Stimulated activated naive CD8-positive, alpha-beta T cell treated with anti-CD3 and anti-CD28 coated beads, Interleukin-15, Interleukin-2, amounts not matched to agents 100 ng/mL and 50 ng/mL, for 24 hours (primary cell): Measurements from ENCODE around the gene SORCS2.

Experiments
- H3K27ac Mint-ChIP-seq: one replicate; pipeline ENCODE4 v1.8.0; 2021; ENCODE audit warnings: mild to moderate bottlenecking, mixed read lengths
- H3K27me3 Mint-ChIP-seq: one replicate; pipeline ENCODE4 v1.8.0; 2021; ENCODE audit warnings: mixed read lengths
- H3K36me3 Mint-ChIP-seq: one replicate; pipeline ENCODE4 v1.8.0; 2021; ENCODE audit warnings: low read depth, mixed read lengths
- H3K4me1 Mint-ChIP-seq: one replicate; pipeline ENCODE4 v1.8.0; 2021; ENCODE audit warnings: low read depth, mixed read lengths
- H3K4me3 Mint-ChIP-seq: one replicate; pipeline ENCODE4 v1.8.0; 2021; ENCODE audit warnings: mild to moderate bottlenecking, mixed read lengths
- H3K9me3 Mint-ChIP-seq: one replicate; pipeline ENCODE4 v1.8.0; 2021; ENCODE audit warnings: mixed read lengths

The SORCS2 gene

DNA sequence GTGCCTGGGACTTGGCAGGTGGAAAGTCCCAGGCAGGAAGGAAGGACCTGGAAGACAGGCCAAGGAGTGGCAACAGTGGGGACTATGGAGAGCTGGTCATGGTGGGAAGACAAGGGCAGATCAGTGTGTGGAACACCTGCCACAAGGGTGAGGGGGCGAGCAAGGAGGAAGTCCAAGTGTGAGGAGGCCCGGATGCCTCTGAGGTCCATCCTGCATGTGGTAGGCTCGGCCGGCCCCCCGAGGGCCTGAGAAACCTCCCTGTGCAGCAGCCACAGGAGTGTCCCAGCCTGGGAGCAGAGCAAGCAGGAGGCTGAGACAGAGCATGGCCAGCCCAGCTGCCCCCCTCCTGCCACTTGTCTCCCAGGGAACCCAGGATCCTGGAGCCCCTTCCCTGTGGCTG lies 282.9 kb downstream of the SORCS2 start:
- H3K9me3 Mint-ChIP-seq, result no peaks in the 10 kb centered on the region
- H3K4me1 Mint-ChIP-seq, result no peaks in the 10 kb centered on the region
- no peaks in the 10 kb centered on the region for H3K36me3 Mint-ChIP-seq
- no peak overlapping the region for H3K27ac Mint-ChIP-seq
- peaks cover 19% of the 10 kb centered on the region for H3K27me3 Mint-ChIP-seq
- H3K4me3 Mint-ChIP-seq, result no peak overlapping the region

DNA sequence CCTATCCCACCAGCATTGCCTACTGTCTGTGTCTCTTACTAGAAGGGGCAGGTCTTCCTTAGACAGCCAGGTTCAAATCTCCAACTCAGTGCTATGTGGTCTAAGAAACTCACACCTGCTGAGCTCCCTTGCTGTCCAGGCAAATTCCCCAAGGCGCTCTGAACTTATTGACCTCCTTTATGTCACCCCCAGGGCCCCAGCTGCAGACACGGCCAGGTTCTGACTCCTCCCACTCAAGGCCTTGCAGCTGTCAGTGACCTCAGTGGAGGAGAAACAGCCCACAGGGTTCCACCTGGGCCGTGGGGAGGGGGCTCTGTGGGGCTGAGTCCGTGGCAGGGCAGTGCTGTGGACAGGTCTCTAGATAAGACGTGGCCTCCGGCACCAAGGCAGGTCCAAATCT lies 284.5 kb downstream of the SORCS2 start:
- Mint-ChIP-seq H3K27ac (no peak overlapping the region), H3K4me1 (no peaks in the 10 kb centered on the region), H3K36me3 (no peaks in the 10 kb centered on the region), H3K9me3 (no peaks in the 10 kb centered on the region), H3K4me3 (no peak overlapping the region), H3K27me3 (peaks cover 13% of the 10 kb centered on the region)

DNA sequence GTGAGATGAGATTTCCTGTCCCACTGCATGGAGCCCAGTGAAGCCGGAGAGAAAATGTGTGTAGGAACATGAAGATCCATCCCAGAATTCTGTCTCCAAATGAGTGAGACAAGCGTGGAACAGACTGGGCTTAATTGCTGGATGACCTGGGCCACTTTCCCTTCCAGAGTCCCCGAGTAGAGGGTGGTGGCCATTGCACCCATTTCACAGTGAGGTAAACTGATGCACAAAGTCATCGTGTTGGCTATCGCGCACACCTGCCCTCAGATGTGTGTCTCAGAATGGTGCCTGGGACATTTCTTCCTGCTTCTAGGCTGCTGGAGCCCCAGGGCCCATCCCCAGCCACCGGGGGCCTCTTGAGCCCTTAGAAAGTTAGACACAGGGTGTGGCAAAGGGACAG lies 285.4 kb downstream of the SORCS2 start:
- no peaks in the 10 kb centered on the region for H3K36me3 Mint-ChIP-seq
- H3K4me3 Mint-ChIP-seq, result no peak overlapping the region
- no peak overlapping the region for H3K27ac Mint-ChIP-seq
- H3K27me3 Mint-ChIP-seq, result peaks cover 7% of the 10 kb centered on the region
- H3K9me3 Mint-ChIP-seq, result no peaks in the 10 kb centered on the region
- no peaks in the 10 kb centered on the region for H3K4me1 Mint-ChIP-seq

DNA sequence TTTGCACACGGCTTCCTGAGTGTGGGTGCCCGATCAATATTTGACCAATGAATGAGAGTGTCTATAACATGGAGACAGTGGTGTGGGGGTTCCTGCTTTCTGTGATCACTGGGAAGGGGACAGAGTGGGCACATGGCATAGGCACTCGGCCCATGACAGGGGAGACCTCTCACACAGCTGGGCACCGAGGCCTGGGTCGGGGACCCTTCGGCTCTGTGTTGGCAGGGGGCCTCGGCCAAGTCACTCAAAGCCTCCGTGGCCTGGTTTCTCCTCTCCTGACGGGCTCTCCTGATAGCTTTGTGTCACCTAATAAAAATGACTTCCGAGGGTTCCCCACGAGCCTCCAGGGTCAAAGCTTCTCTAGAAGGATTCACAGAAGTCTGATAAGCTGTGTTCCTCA lies 286.3 kb downstream of the SORCS2 start:
- H3K27me3 Mint-ChIP-seq, result no peaks in the 10 kb centered on the region
- no peak overlapping the region for H3K27ac Mint-ChIP-seq
- no peaks in the 10 kb centered on the region for H3K9me3 Mint-ChIP-seq
- no peaks in the 10 kb centered on the region for H3K4me1 Mint-ChIP-seq
- H3K36me3 Mint-ChIP-seq, result no peaks in the 10 kb centered on the region
- H3K4me3 Mint-ChIP-seq, result no peak overlapping the region

DNA sequence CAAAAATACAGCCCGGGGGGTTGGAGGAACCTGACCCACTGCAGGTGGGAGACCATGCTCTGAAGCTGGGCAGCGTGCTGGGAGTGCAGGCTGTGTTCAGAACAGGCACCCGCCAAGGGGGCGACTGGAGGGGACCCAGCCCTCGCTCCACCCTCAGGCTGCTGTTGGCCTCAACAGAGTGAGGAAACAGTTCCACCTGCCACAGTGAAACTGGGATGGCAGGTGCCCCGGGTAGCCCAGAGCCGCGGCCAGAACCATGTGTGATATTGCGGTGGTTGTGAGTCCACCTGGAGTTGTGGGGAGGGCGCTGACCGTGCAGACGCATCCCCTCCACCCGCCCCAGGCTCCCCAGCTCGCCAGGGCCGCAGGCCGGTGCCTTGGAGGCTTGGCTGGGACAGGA lies 288.1 kb downstream of the SORCS2 start:
- no peaks in the 10 kb centered on the region for H3K4me1 Mint-ChIP-seq
- H3K27me3 Mint-ChIP-seq, result no peaks in the 10 kb centered on the region
- H3K4me3 Mint-ChIP-seq, result no peak overlapping the region
- H3K27ac Mint-ChIP-seq, result no peak overlapping the region
- no peaks in the 10 kb centered on the region for H3K36me3 Mint-ChIP-seq
- H3K9me3 Mint-ChIP-seq, result no peaks in the 10 kb centered on the region

DNA sequence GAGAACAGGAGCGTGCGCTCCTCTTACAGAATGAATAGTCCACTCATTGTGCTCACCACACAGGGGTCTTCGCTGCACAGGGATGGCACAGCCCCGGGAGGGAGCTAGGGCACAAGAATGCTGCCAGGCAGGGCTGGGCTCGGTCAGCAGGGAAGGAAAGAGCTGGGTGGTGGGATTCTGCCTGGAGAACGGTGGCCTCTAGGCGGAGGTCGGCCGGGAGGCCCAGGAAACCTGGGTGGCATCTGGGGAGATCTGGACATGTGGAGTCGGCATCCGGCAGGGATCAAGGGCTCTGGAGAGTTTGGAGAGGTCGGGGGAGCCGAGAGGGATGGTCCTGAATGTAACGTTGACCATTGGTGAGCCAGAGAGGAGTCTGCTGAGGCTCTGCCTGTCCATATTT lies 288.9 kb downstream of the SORCS2 start:
- Mint-ChIP-seq H3K9me3 (no peaks in the 10 kb centered on the region), H3K27me3 (no peaks in the 10 kb centered on the region), H3K4me3 (no peak overlapping the region), H3K27ac (no peak overlapping the region), H3K4me1 (no peaks in the 10 kb centered on the region), H3K36me3 (no peaks in the 10 kb centered on the region)

DNA sequence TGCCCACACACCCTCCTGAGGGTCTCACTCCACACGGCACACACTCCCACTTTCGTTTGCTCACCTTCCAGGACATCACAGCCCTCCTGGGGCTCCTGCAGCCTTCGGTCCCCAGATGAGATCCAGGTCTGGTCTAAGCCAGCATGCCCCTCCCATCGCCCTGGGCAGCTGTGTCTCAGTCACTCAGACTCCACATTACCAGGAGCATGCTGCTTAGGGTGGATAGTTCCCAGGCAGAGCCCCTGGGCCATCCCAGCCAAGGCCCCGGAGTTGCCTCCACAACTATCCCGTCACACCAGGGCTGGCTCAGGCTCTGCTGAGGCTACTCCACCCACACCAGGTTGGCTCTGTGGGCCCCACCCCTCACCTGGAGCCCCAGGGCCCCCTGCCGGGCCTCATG lies 292.8 kb downstream of the SORCS2 start:
- no peaks in the 10 kb centered on the region for H3K4me1 Mint-ChIP-seq
- H3K27me3 Mint-ChIP-seq, result peaks cover 5% of the 10 kb centered on the region
- no peak overlapping the region for H3K27ac Mint-ChIP-seq
- H3K4me3 Mint-ChIP-seq, result no peak overlapping the region
- no peaks in the 10 kb centered on the region for H3K36me3 Mint-ChIP-seq
- H3K9me3 Mint-ChIP-seq, result no peaks in the 10 kb centered on the region

DNA sequence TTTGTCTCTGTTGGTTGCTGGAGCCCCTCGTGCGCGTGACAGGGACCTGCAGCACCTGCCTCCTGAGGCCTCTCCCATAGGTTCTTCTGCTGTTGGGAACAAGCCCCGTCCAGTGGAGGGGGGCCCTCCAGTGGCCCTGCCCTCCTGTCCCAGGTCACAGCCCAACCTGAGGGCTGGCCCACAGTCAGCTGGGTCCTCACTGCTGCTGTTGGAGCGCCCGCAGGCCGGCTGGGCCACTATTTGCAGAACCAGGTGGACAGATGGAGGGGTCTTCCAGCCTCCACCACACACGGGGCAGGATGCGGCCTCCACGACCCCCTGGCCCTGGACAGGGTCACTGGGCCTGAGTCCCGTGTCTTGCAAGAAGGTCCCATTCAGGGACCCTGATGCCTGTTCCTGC lies 293.8 kb downstream of the SORCS2 start:
- Mint-ChIP-seq H3K27ac (no peak overlapping the region), H3K27me3 (peaks cover 9% of the 10 kb centered on the region), H3K4me3 (no peak overlapping the region), H3K9me3 (no peaks in the 10 kb centered on the region), H3K36me3 (no peaks in the 10 kb centered on the region), H3K4me1 (no peaks in the 10 kb centered on the region)

DNA sequence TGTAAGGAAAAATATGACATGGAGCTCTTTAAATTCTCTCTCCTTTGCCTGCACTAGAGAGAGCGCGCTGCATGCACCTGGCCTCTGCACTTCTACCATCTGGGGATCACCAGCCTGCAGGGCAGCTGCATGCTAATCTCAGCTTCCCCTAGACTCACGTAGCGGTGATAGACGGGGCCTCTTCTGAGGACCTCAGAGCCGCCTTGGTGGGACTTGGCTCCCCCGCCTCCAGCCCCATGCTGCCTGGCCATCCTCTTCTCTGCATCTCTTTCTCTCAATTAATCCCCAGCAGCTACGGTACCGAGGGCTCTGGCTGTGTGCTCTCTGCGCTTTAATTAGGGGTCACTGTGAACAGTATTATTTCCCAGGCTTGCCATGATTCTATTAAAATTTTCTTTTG lies 295.2 kb downstream of the SORCS2 start:
- no peak overlapping the region for H3K4me3 Mint-ChIP-seq
- no peaks in the 10 kb centered on the region for H3K4me1 Mint-ChIP-seq
- no peak overlapping the region for H3K27ac Mint-ChIP-seq
- no peaks in the 10 kb centered on the region for H3K9me3 Mint-ChIP-seq
- H3K27me3 Mint-ChIP-seq, result peaks cover 10% of the 10 kb centered on the region
- no peaks in the 10 kb centered on the region for H3K36me3 Mint-ChIP-seq

DNA sequence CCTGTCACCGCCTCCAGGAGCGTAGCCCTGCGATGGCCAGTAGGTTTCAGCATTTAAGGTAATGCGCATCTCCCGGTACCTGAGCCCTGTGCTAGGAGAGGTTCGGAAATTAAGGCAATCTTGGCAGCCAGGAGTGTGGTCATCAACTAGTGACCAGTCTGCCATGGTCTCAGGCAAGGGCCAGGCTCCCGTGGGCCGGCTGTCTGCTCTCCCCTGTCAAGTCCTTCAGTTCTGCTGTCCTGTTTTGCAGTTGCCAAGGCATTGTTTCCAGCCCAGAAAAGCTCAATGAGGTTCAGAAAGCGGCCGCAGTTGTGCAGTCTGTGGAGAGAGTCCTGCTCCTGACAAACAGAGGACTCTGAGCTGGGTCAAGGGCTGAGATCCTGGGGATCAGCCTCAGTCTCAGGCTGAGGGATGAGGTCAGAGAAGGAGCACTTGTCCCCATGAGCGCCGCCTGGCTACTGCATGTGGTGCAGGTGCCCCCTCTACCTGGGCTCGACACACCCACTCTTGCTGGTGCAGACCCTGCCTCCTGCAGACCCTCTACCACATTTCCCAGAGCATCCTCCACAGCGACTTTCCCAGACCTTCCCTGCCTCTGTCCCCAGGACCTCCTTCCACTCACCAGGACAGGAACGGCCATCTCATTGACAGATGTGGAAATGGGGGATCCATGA lies 295.8 kb downstream of the SORCS2 start:
- H3K4me1 Mint-ChIP-seq, result no peaks in the 10 kb centered on the region
- no peaks in the 10 kb centered on the region for H3K9me3 Mint-ChIP-seq
- H3K4me3 Mint-ChIP-seq, result no peak overlapping the region
- H3K27ac Mint-ChIP-seq, result no peak overlapping the region
- peaks cover 10% of the 10 kb centered on the region for H3K27me3 Mint-ChIP-seq
- no peaks in the 10 kb centered on the region for H3K36me3 Mint-ChIP-seq

DNA sequence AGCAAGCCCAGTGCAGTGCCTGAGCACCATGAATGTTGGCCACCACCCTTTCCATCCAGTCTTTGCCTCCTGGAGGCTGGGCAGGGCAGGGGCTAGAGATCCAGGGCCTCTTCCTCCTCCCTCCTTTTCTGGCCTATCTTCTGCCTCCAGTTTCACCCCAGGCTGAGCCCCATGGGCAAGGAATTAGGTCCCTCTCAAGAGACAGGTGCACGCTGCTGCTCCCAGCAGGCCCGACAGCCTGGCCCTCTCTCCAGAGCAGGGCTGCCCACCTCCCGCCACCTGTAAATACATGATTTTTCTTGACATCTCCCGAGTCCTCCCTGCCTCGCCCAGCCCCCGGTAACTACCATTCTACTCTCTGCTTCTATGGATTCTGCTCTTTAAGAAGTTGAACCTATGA lies 299.6 kb downstream of the SORCS2 start:
- peaks cover 10% of the 10 kb centered on the region for H3K27me3 Mint-ChIP-seq
- no peaks in the 10 kb centered on the region for H3K4me1 Mint-ChIP-seq
- no peaks in the 10 kb centered on the region for H3K9me3 Mint-ChIP-seq

DNA sequence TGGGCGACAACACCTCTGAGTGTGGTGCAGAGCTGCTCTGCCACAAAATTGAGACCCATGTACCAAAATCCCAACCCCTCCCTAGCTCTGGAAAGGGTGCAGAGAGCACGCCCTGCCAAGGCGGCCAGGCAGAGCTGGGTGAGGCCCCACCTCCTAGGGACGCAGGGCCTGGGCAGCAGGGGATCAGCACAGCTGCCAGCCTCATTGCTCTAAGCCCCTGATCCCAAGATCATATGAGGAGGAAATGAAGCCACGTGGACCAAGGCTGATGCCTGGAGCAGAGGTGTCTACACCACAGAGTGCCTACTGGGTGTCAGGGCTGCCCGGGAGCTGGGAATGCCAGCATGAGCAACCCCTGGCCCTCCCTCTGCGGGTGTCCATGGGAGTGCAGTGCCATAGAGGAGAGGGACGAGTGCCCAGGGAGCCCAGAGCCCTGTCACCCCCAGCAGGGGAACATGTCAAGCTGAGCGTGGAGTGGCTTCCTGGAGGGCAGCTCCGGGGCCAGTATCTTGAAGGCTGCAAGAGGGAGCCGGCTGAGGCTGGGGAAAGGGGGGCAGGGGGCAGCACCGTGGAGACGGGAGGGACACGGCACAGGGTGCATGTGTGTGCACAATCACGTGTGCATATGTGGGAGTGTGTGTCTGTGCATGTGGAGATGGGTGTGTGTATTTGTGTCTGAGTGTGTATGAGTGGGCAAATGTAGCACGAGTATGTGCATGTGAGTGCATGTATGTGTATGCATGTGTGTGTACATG lies 306.3 kb downstream of the SORCS2 start:
- H3K4me3 Mint-ChIP-seq, result no peak overlapping the region
- no peaks in the 10 kb centered on the region for H3K27me3 Mint-ChIP-seq
- no peaks in the 10 kb centered on the region for H3K36me3 Mint-ChIP-seq
- H3K27ac Mint-ChIP-seq, result no peak overlapping the region
- H3K9me3 Mint-ChIP-seq, result no peaks in the 10 kb centered on the region
- H3K4me1 Mint-ChIP-seq, result no peaks in the 10 kb centered on the region

More for the DNA sequence above, 299.6 kb downstream of the SORCS2 start:
- Mint-ChIP-seq H3K4me3 (no peak overlapping the region), H3K27ac (no peak overlapping the region), H3K36me3 (no peaks in the 10 kb centered on the region)

DNA sequence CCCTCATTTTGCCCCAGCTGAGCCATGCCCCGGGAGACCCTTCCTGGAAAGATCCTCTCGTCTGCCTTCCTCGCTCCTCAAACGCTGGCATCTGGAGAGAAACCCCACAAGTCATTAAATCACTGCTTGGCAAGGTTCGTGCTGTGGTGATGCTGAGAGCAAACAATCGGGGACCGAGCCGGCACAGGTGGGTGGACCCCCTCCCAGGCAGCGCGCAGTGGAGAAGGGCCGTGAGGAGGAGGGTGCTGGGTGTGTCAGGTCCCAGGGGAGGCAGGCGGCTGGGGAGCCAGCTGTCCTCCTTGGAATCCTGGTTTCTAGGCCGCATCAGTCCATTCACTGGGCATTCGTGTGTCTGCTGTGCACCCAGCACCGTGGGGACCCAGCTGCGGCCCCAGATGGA lies 307.3 kb downstream of the SORCS2 start:
- Mint-ChIP-seq H3K27me3 (no peaks in the 10 kb centered on the region), H3K4me3 (no peak overlapping the region), H3K36me3 (no peaks in the 10 kb centered on the region), H3K4me1 (no peaks in the 10 kb centered on the region), H3K9me3 (no peaks in the 10 kb centered on the region), H3K27ac (no peak overlapping the region)

DNA sequence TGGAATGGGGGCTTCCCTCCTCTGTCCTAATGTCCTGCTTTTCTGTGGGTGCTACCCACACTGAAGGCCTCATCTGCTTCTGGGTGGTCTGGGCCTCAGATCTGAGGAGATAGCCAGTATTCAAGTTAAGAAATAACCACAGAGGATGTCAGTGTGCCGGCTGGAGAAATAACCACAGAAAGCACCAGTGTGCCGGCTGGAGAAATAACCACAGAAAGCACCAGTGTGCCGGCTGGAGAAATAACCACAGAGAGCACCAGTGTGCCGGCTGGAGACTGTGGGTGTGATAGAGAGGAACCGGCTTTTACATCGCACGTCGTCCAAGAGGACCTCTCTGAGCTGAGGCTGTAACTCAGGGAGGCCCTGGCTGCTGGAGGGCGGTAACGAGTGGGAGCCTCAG lies 308.1 kb downstream of the SORCS2 start:
- H3K27me3 Mint-ChIP-seq, result no peaks in the 10 kb centered on the region
- H3K27ac Mint-ChIP-seq, result no peak overlapping the region
- H3K36me3 Mint-ChIP-seq, result no peaks in the 10 kb centered on the region
- no peaks in the 10 kb centered on the region for H3K4me1 Mint-ChIP-seq
- no peak overlapping the region for H3K4me3 Mint-ChIP-seq
- no peaks in the 10 kb centered on the region for H3K9me3 Mint-ChIP-seq

DNA sequence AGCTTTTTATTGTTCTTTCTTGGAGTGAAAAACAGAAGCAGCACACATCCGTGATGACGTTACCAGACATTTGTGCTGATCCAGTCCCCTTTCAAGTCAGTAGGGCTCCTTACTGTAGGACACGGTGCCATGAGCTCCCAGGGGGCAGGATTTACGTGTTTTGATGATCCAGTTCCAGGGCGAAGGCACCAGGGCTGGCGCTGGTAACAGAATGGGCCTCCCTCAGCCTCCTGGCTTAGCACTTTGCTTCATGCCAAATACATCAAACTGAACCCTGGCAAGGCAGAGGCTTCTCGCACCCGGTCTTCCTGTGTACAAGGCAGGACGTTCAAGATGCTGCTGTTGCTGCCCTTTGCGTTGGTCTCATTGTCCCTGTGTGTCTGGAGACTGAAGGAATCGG lies 309.0 kb downstream of the SORCS2 start:
- no peaks in the 10 kb centered on the region for H3K4me1 Mint-ChIP-seq
- H3K36me3 Mint-ChIP-seq, result no peaks in the 10 kb centered on the region
- H3K27me3 Mint-ChIP-seq, result no peaks in the 10 kb centered on the region
- no peaks in the 10 kb centered on the region for H3K9me3 Mint-ChIP-seq
- no peak overlapping the region for H3K4me3 Mint-ChIP-seq
- no peak overlapping the region for H3K27ac Mint-ChIP-seq

DNA sequence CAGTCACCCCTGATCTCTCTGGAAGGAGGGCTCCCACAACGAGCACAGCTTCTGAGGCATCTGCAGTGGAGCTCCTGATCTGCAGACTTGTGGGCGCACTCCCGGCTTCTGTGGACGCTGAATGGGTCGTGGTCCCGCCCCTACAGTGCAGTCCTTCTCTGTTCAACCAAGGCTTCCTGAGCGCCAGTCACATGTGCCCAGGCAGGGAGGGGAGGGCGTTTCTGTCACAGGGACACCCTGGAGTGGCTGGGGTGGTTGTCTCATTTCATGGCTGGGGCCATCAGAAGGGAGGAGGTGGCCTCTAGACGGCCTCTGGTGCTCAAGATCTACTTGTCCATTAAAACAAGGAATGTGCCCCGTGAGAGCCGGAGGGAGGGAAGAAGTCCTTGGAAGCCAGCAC lies 309.5 kb downstream of the SORCS2 start:
- no peaks in the 10 kb centered on the region for H3K9me3 Mint-ChIP-seq
- H3K36me3 Mint-ChIP-seq, result no peaks in the 10 kb centered on the region
- no peaks in the 10 kb centered on the region for H3K4me1 Mint-ChIP-seq
- H3K4me3 Mint-ChIP-seq, result no peak overlapping the region
- H3K27ac Mint-ChIP-seq, result no peak overlapping the region
- peaks cover 5% of the 10 kb centered on the region for H3K27me3 Mint-ChIP-seq
